GM15510 (cell line): ENCODE measurements around the gene PHKA2.

Experiments
- POLR2A ChIP-seq: IDR thresholded peaks from 3 replicates; pipeline ENCODE4 v1.6.1; 2011; ENCODE audit warnings: borderline replicate concordance; ENCODE audit not compliant: insufficient read length; ENCODE audit errors: extremely low read depth

Gene PHKA2

GRCh38 chrX:18981124-18981807, 2.6 kb downstream of the PHKA2 start:
- TF ChIP-seq POLR2A = no peak

GRCh38 chrX:18974993-18975392, 8.9 kb downstream of the PHKA2 start:
- TF ChIP-seq POLR2A = no peak

- no peak for TF ChIP-seq POLR2A
Measured at GRCh38 chrX:18973527-18974192, 10.3 kb downstream of the PHKA2 start.

GRCh38 chrX:18971506-18971905, 12.4 kb downstream of the PHKA2 start:
- no peak for TF ChIP-seq POLR2A

- no peak for TF ChIP-seq POLR2A
Measured at GRCh38 chrX:18970465-18970864, 13.4 kb downstream of the PHKA2 start.

GRCh38 chrX:18966624-18967023, 17.3 kb downstream of the PHKA2 start:
- no peak for TF ChIP-seq POLR2A

GRCh38 chrX:18964901-18965300, 19.0 kb downstream of the PHKA2 start:
- TF ChIP-seq POLR2A = no peak

GRCh38 chrX:18964026-18964425, 19.9 kb downstream of the PHKA2 start:
- TF ChIP-seq POLR2A = no peak

- no peak for TF ChIP-seq POLR2A
Measured at GRCh38 chrX:18962329-18962728, 21.6 kb downstream of the PHKA2 start.

- TF ChIP-seq POLR2A = no peak
Measured at GRCh38 chrX:18961686-18962085, 22.2 kb downstream of the PHKA2 start.

GRCh38 chrX:18956303-18957032, 27.4 kb downstream of the PHKA2 start:
- TF ChIP-seq POLR2A = no peak

GRCh38 chrX:18955676-18956075, 28.2 kb downstream of the PHKA2 start:
- TF ChIP-seq POLR2A = no peak

GRCh38 chrX:18951032-18951431, 32.9 kb downstream of the PHKA2 start:
- no peak for TF ChIP-seq POLR2A

GRCh38 chrX:18949944-18950301, 34.0 kb downstream of the PHKA2 start:
- no peak for TF ChIP-seq POLR2A

- TF ChIP-seq POLR2A = no peak
Measured at GRCh38 chrX:18949291-18949943, 34.5 kb downstream of the PHKA2 start.
